COLO668 (cell line): Measurements from ENCODE around the gene TOX4.
A peak's percentile ranks its signal among the peaks of the same experiment; 100 is the strongest.

Experiments used
- DNase-seq: peaks from one replicate; lab custom pipeline; 2025; ENCODE audit not compliant: unreplicated experiment; lab: John Stamatoyannopoulos, UW

Gene TOX4

DNA sequence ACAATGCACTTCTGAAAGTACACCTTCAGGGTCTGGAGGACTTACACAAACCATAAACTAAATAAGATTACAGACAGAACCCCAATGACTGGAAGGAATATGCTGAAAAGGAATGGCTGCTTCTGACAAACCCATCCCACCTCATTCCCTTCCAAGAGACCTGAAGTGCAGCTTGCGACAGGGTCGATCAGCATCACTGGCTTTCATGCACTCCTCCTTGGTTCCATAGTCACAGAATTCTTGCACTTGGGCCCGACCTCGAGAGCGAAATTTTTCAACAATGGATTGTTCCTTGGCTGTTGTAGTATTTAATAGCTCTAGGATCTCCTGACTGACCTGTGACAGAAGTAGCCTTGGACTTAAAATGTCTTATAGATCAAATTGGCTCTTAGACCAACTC, 24.6 kb downstream of the TOX4 start:
- DNase-seq: no peak

DNA sequence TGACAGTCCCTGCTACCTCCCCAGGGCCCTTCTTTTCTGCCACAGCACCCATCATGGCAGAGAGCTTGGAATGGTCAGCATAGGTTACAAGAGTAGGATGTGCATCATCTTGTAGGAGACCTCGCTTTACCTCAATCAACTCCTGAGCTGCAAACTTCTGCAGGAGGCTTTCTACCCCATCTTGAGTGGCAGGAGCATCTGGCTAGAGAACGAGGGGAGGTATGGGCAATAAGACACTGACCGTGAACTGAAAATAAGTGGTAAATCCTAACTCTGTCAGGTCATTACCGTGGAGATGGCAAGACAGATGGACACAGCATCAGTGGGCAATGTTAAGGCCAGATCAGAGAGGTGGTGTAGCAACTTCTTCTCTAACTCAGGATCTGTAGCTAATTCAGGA, 26.4 kb downstream of the TOX4 start:
- DNase-seq: no peak

DNA sequence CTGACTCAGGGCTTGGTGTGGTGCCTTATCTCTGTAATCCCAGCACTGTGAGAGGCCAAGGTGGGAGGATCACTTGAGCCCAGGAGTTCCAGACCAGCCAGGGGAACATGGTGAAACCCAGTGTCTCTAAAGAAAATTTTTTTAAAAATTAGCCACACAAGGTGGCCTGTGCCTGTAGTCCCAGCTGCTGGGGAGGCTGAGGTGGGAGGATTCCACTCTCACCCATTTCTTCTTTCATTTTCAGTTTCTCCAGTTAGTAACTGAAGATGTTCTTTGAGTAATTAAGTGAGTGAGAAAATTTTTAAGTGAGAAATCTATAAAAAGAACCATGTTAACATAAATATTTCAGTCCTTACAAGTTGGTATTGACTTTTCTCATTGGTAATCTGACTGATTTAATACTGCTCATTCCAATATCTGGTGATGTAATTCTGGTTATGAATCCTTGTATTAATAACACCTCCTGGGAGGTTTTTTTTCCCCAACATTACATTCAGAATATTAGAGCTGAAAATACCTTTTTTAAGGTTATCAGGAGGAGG, 28.1 kb downstream of the TOX4 start:
- DNase-seq: no peak

DNA sequence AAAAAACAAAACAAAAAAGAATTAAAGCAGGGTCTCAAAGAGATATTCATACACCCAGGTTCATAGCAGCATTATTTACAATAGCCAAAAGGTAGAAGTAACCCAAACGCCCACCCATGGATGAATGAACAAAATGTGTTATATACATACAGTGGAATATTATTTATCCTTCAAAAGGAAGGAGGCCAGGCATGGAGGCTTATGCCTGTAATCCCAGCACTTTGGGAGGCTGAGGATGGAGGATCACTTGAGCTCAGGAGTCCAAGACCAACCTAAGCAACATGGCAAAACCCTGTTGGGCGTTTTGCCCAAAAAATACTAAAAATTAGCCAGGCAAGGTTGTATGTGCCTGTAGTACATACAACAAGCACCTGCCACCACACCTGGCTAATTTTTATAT, 29.6 kb downstream of the TOX4 start:
- DNase-seq: no peak

DNA sequence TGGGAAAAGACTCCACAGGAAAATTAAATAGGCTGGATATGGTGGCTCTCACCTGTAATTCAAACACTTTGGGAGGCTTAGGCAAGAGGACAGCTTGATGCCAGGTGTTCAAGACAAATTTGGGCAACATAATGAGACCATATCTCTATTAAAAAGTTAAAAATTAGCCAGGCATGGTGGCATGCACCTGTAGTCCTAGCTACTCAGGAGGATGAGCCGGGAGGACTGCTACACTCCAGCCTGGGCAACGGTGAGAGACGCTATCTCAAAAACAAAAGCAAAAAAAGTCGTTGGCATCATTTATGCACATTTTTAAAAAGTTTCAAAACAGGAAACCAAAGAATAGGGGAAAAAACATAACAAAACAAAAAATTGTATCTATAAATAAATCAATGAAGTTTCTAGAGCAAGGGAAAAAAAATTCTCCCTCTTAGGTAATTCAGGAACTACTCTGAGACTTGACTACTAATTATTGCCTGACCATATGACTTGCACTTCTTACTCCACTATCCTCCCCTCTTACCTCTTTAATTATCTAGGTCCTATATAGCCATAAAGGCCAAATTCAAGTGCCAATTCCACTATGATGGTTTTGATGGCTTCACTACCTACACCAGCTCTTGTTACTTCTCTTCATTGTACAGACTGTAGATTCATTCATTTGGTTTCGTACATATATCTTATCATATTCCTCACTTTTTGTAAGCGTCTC, 32.6 kb downstream of the TOX4 start:
- peak; percentile 14 for DNase-seq

DNA sequence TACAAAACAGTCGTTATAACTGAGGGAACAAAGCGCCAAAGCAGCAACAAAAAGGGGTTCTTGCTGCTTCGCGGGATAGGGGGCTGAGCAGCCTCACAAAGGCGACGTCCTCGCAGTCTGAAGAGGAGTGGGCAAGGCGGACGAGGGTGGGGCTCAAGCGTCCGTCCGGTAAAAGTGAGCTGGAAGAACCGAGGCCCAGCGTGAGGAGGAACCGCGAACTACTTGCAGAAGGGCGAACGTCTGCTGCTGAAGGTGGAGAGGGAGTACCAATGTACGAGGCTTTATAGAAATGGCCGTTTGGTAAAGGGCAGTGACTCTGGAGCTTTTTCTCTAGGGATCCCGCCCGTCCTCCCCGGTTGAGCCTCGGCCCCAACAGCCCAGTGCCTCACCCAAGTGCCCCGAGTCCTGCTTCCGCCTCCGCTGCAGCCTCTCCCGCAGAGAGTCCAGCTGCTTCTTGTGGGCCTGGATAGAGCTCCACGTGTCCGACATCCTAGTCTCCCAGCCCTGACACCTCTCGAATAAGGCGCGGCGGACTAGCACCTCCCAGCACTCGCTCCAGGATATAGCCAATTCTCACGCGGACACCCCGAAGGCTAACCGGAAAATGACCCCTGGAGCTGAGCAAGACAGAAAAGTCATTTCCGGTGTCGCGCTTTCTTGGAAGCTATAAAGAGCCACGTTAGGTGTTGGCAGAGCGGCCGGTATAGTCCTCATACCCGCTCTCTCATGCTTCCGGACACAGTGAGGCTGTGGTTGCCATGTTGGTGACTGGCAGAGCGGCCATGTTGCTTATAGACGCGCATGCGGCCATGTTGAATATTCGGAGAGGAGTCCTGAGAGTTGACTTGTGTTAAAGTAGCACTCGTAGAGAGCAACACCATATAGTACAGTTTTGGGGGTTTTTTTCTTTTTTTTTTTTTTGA, 34.0 kb downstream of the TOX4 start, which contains the start of gene METTL3:
Gene METTL3, minus strand, starts transcription at position 606 of the 923 bp plus-strand sequence. Its CDS starts 117 bp downstream, at position 489.
- DNase-seq: peak; percentile 96

DNA sequence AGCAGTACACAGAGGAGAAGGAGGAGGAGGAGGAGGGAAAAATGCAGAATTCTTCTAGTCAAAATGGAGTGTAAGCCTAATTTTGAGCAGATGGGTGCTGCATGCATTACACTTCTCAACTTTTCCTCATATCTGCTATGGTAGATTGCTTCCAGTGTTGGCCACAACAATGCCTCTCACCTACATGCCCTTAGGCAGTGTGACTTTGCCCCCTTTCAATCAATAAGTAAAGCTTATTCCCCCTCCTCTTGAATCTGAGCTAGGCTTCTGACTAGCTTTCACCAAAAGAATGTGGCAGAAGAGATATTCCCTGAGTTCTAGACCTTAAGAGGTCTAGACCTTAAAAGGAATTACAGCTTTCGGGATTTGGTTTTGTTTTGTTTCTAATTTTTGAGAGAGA, 37.3 kb downstream of the TOX4 start:
- DNase-seq: no peak

DNA sequence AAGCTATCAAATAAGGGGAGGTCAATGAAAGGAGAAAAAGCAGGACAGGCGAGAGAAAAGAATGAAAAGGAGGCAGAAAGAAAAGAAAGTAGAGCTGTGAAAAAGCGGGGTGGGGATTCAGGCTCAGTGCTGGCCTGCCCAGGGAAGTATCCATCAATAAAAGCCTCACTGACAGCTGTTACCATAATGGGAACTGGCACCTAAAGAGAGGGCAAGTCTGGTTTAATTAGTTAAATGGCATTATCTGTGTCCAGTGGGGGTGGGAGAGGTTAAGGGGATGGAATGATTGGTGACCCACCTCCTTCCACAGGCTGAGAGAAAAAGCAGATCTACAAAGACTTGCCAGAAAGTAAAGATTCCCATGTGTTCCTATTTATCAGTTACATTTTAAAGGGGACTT, 41.7 kb downstream of the TOX4 start:
- DNase-seq: no peak

DNA sequence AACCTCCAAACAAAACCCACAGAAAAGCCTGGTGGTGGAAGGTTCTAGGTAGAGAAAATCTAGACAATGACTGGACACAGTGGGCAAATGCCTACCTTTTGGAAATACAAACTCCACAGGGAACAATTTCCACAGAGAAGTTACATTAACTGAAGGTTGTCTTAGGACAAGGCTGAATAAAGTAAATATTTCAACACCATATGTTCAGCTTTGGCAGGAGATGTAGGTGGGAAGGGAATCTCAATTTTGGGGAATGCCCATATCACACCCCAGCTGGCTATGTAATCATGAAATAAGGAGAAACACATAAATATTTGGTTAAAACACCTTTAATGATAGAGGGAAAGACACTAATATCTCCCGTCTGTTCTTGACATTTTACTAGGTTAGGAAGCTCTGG, 43.8 kb downstream of the TOX4 start:
- no peak for DNase-seq

DNA sequence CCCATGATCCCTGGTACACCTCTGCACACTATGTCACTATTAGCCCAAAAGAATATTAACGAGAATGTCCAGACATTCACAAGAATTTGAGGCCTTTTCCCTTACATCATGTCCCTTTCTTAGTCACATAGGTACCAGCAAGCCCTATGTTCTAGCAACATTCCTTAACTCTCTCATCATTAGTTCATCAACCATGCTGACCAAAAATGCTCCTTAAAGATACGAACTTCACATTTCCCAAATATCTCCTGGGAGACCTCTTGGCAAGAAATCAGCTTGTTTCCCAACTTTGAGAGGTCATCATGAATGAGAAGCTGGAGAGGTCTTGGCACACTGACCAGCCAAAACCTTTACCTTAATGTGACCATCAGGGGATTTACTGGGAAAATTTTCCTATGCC, 44.5 kb downstream of the TOX4 start:
- no peak for DNase-seq

DNA sequence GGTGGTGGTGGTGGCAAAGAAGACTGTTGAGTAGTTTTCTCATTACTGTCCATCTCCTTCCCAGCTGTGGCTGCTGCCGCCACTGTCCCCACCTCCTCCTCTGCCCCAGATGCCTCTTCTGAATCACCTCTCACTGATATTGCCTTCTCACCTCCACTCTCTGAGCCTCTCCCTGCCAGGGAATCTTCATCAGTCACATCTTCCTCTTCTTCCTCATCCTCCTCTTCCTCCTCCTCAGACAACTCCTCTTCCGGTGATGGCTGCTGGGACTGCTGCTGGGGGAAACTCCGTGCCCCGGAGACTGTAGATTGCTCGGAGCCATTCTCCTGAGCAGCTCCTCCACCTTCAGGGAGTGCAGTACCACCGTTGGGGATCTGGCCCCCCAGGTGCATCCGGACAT, 46.2 kb downstream of the TOX4 start:
- no peak for DNase-seq

DNA sequence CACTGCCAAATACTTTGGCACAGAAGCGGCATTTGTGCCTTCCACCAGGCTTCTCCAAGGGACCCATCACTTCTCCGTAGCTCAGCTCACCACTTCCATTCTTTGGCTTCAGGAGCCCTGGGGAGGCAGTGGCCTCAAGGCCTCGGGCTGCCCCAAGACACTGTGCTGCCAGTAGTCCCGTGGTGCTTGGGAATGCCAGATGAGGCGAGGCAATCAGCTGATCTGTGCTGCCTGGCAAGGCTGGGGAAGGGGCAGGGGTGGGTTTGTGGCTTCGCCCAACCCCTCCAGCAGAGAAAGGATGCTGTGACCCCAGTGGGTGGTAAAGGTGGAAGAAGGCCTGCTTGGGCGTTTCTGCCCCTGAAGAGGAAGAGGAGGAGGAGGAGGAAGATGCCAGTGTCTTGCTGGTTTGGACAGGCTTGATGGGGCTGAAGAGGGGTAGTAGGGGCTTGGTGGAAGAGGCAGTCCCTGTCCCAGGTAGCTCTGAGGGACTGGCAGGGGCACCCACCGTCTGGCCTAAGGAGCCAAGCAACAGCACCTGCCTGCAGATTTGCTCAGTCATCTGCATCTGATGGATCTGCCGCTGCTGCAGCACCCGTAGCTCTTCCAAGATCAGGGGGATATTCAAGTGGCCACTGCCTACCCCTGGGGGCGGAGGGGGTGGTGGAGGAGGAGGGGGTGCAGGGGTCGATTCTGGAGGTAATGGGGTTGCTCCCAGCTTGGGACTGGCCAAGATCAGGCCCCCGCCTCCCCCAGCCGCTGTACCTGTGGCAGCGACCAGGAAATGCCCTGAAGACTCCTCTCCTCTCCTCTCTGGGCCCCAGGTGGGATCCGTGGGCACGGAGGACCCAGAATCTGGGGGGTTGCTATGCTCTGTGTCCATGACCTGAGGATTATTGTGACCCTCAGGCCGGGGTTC, 47.8 kb downstream of the TOX4 start:
- DNase-seq: no peak

DNA sequence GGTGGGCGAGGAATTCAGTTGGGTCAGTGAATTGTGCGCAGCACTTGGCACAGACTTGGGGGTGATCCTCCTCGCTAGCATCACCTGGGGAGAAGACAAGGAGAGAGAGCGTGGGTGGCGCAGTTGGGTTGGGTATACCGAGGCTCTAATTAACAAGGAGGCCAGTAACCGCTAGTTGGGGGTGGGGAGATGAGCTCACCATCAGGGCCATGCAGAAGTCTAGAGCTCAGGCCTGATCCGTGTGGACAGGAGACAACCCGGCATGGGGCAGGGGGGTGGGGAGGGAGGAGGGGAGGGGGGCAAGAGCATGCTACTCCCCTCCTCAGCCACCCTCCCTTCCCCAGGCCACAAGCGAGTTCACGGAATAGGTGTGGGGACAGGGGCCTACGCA, 48.6 kb downstream of the TOX4 start:
- DNase-seq: peak; percentile 45

DNA sequence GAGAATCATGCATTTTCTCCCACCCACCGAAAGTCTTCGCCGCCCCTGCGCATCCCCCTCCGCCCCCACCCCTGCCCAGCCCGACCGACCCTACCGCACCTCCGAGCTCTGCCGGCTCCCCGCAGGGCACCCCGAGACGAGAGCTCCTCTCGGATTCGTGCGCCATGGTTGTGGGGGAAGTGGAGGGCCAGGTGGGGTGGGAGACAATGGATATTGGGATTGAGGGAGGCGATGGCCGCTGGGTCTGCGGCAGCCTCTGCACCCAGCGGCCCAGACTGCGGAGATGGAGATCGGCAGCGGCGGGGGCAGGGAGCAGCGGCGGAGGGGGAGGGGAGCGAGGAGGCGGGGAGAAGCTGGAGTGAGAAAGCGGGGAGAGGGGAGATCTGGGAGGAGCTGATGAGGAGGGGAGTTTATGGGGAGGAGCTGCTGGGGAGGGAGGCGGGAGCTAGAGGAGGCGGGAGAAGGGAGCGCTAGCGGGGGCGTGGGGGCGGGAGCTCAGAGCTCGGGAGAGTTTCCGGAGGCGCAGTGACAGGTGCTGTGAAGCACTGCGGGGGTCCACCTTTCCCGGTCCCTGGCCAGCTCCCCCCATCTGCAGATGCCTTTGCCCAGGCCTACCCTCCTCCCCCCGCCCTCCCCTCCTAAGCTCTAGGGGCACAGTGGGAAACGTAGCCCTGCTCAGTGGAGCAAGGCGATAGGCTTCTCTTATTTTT, 49.1 kb downstream of the TOX4 start, which contains the start of gene SALL2:
Gene SALL2, minus strand, starts transcription at position 385 of the 710 bp plus-strand sequence. Its CDS starts 219 bp downstream, at position 166.
- peak; percentile 95 for DNase-seq

DNA sequence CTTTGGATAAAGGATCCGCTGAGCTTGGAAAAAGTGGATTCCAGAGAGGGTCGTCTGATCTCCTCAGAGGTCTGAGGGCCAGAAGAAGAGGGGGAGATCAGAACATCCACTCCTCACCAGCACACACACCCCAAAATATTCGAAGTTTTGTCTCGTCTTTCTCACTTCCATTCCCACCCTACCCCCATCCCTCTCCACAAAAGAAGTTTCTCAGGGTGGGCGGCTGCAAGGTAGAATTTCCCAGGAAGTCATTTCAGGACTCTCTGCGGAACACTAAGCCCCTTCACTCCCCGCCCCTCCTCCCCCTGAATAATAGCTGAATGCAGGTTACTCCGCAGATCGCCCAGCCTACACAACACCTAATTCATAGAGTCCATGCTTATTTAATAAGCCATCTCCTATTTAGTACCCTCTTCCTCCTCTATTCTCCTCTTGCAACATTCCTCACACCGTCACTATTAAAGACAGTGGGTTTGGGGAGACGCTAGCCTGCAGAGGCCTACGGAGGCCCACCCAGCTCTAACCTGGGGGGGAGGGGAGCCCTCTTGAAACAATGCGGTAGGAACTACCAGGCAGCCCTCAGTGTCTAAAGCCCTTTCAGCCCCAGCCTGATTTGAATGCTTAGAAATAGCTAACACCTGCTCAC, 49.8 kb downstream of the TOX4 start:
- DNase-seq: peak; percentile 71

DNA sequence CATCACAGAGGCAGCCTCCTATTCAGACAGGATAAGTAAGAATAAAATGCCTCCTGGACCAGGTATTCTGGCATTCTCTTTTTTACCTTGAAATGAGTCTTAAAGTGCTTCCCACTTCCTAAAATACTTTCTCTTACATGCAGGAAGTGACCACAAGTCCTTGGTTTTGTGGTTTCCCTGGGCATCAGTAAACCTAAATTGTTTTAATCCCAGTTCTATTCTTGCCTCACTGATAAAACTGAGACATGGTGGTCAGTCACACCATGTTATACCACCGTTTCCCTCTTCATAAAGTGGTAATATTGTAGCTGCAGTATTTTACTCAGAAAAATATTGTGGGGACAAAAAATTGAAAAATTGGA, 50.3 kb downstream of the TOX4 start:
- no peak for DNase-seq

DNA sequence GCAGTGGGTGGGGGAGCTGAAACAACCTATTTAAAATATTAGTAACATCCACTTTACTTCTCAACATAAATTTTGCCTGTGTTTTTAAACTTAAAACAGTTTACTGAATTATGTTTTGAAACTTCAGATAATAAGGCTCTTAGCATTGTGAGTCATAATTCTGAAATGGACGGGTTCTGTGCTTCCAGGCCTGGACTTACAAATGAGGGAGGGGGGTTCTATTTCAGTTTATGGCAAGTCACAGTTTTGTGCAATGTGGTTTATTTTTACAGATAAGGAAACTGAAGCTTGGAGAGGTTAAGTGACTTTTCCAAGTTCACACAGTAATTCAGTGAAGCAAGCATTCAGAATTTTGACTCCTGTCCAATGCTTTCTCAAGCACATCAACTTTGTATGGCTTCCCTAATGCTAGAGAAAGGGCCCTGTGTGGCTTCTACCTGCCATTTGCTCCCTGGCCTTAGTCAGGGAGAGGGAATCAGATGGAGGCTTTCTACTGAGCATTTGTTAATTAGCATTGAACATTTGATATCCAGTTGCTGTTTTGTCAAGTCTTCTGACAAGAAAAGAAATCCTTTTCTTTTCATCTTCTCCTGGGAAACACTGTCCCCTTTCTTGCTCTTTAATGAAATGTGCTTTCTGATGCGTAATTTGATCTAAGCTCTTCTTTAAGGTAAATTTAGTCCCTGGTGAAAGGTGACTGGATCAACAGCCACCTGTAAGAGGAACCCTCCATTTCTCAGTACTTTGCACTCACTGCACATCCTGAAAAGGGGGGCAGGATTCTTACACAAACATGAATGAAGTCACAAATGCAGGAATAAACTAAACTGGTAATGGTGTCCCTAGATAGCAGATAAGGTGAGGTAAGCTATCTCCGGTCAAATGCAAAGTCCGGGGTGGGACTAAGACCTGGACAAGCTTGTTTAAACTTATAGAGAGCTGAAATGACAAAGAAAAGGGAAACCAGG, 51.7 kb downstream of the TOX4 start:
- DNase-seq: no peak

DNA sequence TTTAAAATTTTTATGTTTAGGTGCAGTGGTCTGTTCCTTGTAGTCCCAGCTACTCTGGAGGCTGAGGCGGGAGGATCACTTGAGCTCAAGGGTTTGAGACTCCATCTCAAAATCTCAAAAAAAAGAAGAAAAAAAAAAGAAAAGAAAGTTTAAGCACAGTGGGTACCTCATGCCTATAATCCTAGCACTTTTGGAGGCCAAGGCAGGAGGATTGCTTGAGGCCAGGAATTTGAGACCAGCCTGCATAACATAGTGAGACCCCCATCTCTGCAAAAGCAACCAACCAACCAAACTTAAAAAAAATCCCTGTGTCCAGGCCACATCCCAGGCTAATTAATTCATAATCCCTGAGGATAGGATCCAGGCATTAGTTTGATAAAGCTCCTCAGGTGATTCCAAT, 52.5 kb downstream of the TOX4 start:
- no peak for DNase-seq

DNA sequence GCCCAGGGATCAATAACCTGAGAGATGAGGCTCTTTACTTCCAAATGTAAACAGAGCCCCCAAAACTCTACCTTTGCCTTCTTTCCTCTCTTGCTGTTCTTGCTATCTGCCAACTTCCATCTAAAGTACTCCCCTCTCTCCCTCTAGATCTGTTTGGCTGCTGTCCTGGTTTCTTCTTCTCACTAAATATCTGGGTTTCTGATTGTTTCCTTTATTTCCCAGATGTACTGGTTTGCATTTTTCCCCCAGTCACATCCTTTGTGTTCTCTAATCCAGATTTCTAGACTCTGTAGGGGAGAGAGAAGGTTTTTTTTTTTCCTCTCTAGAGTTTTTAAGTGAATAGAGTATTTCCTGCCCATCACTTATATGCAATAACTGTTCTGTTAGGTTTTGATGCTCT, 56.3 kb downstream of the TOX4 start:
- DNase-seq: no peak
